ES-I3 (cell line): ENCODE data around the gene NRBF2.
"Not testable (repeated sequence)": the region's sequence is repeated elsewhere in the genome, so short reads cannot be mapped to it uniquely, and the experiment has no call there.

ENCODE experiments used
- H3K36me3 ChIP-seq: 2 replicates; pipeline ENCODE4 v1.6.1; 2013; ENCODE audit warnings: mild to moderate bottlenecking, low read length, control low read depth, moderate library complexity; ENCODE audit not compliant: insufficient read depth
- H3K4me1 ChIP-seq: 2 replicates; pipeline ENCODE4 v1.6.1; 2013; ENCODE audit warnings: mild to moderate bottlenecking, control low read depth, low read length; ENCODE audit not compliant: insufficient read depth
- H3K9ac ChIP-seq: 2 replicates; pipeline ENCODE4 v1.6.1; 2013; ENCODE audit warnings: low read depth, mild to moderate bottlenecking, low read length, moderate library complexity
- H3K9me3 ChIP-seq: 2 replicates; pipeline ENCODE4 v1.6.1; 2013; ENCODE audit warnings: mild to moderate bottlenecking, low read length, moderate library complexity; ENCODE audit not compliant: control insufficient read depth, insufficient read depth

The NRBF2 gene

DNA sequence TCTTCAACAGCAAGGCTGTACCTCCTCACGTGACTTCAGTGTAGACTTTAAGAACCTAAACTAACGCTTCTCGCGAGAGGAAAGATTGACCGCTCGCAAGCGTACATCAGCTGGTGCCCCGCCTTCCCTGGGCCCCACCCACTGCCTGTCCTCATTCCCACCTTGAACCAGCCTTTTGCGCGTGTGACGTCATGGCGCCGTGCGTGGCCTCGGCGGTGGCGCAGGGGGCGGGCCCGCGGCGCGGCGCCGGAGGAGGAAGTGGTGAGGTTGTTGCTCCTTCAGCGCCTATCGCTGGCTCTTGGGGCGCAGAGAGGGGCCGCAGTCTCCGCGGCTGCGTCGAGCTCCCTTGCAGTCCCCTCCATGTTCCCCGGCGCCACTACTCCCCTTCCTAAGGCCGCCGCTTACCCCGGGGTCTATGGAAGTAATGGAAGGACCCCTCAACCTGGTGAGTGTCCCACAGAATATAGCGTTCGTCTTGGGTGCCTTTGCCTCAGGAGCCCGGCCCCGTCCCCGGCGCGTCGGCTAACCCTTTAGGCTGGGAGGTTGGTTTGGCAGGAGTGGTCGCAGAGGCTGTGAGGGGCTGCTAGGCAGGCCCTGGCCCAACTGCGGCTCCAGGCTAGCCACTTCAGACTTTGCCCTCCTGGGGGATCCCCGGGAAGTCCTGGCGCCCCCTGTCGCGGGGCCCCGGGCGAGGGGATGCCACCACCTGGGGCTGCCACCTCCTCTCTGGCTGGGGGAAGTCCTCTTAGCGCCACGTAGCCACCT, at the start of gene NRBF2:
Gene NRBF2 (plus strand): TSS at position 273 of the 765 bp plus-strand sequence. CDS start 143 bp downstream, at position 416.
- Histone ChIP-seq H3K4me1 (no peaks in the 10 kb centered on the region), H3K36me3 (no peaks in the 10 kb centered on the region), H3K9ac (peak within 1 kb of the TSS; percentile 87), H3K9me3 (no peaks in the 10 kb centered on the region; the same call in 1 of the 2 replicates)

DNA sequence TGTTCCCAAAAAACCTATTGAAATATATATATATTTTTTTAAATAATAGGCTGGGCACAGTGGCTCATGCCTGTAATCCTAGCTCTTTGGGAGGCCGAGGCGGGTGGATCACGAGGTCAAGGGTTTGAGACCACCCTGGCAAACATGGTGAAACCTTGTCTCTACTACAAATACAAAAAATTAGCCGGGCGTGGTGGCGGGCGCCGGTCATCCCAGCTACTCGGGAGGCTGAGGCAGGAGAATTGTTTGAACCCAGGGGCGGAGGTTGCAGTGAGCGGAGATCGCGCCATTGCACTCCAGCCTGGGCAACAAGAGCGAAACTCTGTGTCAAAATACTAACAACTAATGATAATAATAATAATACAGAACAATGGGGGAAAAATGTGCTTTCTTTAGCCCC, 49.7 kb upstream of the NRBF2 start:
- not testable (repeated sequence) for H3K9me3 ChIP-seq, H3K4me1 ChIP-seq, H3K9ac ChIP-seq, H3K36me3 ChIP-seq

DNA sequence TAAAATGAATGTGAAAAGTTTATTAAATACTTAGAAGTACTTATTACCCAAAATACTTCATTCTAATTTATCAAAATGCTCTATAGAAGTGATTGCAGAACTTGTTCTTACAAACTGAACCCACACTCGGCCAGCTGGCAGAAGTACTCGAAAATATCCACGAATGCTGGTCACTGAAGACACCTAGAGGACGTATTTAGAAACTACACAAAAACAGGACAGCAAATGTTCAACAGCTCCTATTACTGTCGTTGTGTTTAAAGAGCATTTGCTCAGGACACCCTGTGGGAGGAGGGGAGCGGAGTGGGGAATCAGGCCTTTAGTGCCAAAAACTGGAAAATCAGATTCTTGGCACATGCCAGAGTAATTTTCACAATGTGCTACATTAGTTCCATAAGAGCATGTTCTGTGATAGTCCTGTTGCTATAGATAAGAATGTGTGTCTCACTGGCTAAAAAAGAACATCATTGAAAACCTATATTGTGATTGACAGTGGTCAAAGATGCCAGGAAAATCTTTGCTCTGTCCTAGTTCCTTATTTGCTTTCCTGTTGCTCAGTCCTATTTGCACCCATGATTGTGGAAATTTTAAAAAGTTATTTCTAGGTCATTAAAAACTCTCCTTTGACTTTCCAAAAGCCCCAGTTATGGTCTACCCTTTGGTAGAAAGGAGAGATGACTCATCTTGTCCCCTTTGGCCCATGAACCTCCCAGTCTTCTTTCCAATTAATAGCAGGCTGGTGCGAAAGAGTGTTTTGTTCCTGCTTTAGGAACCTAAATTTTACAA, 49.0 kb upstream of the NRBF2 start:
- no peaks in the 10 kb centered on the region for H3K36me3 ChIP-seq
- H3K9me3 ChIP-seq = no peaks in the 10 kb centered on the region
- no peaks in the 10 kb centered on the region for H3K4me1 ChIP-seq
- no peak overlapping the region for H3K9ac ChIP-seq

DNA sequence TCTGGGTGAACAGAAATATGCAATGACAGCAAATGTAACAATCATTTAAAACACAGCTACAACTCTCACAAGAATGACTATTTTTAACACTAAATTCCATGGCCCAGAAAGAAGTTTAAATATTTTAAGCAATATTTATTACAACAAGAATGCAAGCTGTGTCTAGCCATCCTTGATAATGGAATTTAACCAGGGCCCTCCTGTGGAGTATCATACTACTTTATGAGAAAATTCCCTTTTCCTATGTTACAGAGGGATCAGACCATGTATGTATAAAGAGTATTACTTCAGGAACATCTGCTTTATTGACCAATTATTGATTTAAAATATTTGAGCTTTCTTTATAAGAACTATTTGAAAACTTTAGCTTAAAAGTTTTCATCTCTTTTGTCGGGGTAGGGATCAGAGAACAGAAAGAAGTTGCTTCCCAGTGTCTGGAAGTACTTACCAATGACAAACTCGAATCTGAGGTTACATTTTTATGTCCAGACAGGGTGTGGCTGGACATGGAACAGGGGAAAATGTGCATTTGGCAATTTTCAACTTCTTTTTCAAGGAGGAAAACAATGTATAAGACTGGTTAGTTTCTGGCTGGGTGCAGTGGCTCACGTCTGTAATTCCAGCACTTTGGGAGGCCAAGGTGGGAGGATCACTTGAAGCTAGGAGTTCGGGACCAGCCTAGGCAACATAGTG, 48.3 kb upstream of the NRBF2 start:
- Histone ChIP-seq H3K9ac (no peak overlapping the region), H3K4me1 (no peaks in the 10 kb centered on the region), H3K36me3 (no peaks in the 10 kb centered on the region), H3K9me3 (no peaks in the 10 kb centered on the region)

DNA sequence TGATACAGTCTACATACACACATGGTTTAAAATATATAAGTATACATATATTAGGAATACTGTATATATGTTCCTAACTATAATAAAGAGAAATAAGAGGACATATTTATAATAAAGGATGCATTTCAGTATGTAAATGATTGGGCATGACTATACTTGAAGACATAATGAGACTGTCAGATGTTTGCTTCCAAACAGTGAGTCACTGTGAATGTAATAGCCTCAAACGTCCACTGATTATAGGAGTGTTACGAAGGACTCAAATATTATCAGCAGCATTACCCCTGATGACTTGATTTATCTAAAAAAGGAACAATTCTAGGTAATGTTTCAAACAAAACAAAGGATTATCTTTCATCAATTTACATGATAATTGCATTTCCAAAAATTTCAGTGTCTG, 39.9 kb upstream of the NRBF2 start:
- Histone ChIP-seq H3K9me3 (no peaks in the 10 kb centered on the region), H3K4me1 (no peaks in the 10 kb centered on the region), H3K36me3 (no peaks in the 10 kb centered on the region), H3K9ac (no peak overlapping the region)

DNA sequence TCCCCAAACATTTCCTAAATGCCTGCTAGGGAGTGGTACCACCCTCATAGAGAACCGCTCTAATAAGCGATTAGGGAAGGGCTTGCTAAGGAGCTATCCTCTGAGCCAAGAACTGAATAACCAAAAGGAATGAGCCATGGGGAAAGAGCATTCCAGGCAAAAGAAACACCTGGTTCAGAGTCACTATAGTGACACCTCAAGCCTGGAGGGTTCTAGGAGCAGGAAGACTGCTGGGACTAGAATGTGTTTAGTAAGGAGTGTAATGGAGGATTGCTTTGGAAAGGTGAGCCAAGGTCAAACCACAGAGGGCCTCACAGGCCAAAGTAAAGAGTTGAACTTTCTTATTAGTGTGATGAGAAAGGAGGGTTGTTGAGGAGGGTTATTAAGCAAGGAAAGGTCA, 38.7 kb upstream of the NRBF2 start:
- H3K9me3 ChIP-seq = no peaks in the 10 kb centered on the region
- H3K36me3 ChIP-seq = no peaks in the 10 kb centered on the region
- no peaks in the 10 kb centered on the region for H3K4me1 ChIP-seq
- H3K9ac ChIP-seq = no peak overlapping the region

DNA sequence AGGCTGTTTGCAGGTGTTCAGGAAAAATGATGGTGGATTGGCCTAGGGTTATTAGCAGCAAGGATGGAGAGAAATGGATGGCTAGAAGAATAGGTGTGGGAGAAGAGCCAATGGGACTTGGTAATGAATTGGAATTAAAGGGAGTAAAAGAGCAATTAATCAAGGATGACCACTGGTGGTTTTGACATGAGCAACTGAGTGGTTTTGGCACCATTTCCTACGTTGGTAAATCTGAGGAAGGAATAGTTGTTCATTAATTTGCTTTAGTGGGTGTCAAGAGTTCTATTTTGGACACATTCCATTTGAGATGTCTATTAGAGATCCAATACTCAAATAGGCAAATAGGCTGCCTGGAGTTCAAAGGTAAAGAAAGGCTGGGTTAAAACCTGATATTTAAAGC, 38.2 kb upstream of the NRBF2 start:
- H3K4me1 ChIP-seq = no peaks in the 10 kb centered on the region
- H3K9ac ChIP-seq = no peak overlapping the region
- H3K9me3 ChIP-seq = no peaks in the 10 kb centered on the region
- H3K36me3 ChIP-seq = no peaks in the 10 kb centered on the region

DNA sequence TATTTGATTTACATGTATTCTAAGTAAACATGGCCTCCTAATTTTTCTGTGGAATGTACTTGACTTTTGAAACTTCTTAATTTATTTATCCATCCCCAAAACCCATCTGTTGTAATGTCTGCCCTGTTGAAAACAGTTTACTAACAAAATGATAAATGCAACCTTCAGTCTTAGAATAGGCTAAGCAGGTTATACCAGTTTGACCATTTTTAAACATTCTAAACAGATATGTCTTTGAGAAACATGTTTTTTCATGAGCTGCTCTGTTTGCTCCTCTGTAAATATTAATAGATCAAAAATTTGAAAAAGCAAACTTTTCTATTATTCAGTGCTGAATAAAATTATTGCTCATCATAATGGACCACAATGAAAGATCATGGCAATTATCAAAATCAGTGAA, 33.4 kb upstream of the NRBF2 start:
- Histone ChIP-seq H3K4me1 (no peaks in the 10 kb centered on the region), H3K9ac (no peak overlapping the region), H3K9me3 (no peaks in the 10 kb centered on the region)

DNA sequence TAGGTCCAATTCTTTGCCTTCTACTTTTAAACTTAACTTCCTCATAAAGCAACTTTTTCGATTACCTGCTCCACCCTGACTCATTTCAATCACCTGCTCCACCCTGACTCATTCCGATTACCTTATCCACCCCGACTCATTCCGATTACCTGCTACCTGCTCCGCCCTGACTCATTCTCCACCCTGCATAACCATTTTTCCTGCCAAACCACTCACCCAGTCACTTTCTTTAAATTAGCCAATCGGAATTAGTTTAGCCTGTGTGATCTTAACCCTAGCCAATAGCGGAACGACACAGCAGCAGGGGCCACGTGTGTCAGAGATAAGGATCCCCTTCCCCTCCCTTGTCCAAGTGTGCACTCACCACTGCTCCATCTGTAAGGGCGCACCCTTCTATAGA, 32.0 kb upstream of the NRBF2 start:
- H3K4me1 ChIP-seq = not testable (repeated sequence)

More for the DNA sequence above, 33.4 kb upstream of the NRBF2 start:
- no peaks in the 10 kb centered on the region for H3K36me3 ChIP-seq

DNA sequence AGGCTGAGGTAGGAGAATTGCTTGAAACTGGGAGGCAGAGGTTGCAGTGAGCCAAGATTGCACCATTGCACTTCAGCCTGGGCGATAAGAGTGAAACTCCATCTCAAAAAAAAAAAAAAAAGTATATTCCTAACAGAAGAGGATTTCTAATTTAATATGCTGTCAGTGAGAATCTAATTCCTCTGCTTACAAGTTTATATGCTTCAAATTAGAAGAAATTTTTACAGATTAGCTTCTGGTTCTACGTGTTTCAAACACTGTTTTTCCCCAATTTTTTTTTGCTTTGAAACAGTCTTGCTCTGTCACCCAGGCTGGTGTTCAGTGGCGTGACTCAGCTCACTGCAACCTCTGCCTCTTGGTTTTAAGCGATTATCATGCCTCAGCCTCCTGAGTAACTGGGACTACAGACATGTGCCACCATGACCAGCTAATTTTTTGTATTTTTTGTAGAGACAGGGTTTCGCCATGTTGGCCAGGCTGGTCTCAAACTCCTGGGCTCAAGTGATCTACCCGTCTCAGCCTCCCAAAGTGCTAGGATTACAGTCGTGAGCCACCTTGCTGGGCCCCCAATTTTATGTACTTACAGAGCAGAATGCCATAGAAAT, 30.7 kb upstream of the NRBF2 start:
- H3K4me1 ChIP-seq, H3K9ac ChIP-seq, H3K36me3 ChIP-seq, H3K9me3 ChIP-seq: not testable (repeated sequence)

More for the DNA sequence above, 32.0 kb upstream of the NRBF2 start:
- not testable (repeated sequence) for H3K36me3 ChIP-seq, H3K9me3 ChIP-seq, H3K9ac ChIP-seq

DNA sequence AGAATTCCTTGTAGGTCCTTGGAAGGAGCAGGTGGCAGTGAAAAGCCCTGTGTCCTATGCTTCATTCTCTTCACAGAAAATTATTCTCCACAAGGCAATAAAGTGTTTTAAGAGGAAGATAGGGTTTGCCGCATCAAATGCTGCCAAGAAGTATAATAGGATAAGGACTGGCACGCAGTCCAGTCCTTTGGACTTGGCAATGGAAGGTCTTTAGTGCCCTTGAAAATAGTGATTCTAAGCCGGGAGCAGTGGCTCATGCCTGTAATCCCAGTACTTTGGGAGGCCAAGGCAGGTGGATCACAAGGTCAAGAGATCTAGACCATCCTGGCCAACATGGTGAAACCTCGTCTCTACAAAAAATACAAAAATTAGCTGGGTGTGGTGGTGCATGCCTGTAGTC, 29.9 kb upstream of the NRBF2 start:
- H3K9ac ChIP-seq, H3K9me3 ChIP-seq, H3K4me1 ChIP-seq, H3K36me3 ChIP-seq: not testable (repeated sequence)

DNA sequence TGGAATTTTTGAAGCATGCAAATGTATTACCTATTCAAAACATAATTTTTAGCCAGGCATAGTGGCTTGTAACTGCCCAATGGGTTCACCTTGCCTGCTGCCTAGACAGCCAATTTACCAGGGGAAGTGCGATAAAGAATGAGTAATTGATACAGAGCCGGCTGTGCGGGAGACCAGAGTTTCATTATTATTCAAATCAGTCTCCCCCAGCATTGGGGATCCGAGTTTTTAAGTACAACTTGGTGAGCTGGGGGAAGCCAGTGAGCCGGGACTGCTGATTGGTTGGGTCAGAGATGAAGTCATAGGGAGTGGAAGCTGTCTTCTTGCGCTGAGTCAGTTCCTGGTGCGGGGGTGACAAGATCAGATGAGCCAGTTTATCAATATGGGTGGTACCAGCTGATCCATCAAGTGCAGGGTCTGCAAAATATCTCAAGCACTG, 29.1 kb upstream of the NRBF2 start:
- Histone ChIP-seq H3K9ac (no peak overlapping the region), H3K9me3 (no peaks in the 10 kb centered on the region), H3K4me1 (peaks cover 9% of the 10 kb centered on the region)

DNA sequence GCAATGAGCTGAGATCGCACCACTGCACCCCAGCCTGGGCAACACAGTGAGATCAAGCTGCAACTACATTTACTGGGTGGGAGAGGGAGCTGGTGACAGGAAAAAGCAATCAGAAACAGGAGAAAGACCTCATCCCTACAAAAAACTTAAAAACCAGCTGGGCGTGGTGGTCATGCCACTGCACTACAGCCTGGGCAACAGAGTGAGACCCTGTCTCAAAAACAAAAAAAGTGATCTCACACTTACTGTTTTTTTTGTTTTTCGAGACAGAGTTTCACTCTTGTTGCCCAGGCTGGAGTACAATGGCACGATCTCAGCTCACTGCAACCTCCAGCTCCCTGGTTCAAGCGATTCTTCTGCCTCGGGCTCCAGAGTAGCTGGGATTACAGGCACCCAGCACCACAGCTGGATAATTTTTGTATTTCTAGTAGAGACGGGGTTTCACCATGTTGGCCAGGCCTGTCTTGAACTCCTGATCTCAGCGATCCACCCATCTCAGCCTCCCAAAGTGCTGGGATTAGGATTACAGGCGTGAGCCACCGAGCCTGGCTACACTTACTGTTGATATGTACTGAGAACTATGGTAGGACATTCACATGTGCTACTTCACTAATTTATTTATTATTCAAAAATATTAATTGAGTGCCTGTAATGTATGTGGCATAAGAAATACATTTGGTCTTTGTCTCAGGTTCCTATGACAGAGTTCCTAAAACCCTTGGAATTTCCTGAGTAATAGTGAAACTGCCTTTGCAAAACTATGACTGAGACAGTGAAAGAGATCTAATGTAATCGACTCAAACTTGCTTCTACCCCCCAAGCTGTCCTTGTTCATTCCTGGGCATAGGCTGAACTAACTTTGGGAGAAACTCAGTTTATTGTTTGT, 27.7 kb upstream of the NRBF2 start:
- Histone ChIP-seq H3K4me1 (peaks cover 9% of the 10 kb centered on the region), H3K9ac (no peak overlapping the region), H3K36me3 (no peaks in the 10 kb centered on the region), H3K9me3 (no peaks in the 10 kb centered on the region)

More for the DNA sequence above, 29.1 kb upstream of the NRBF2 start:
- H3K36me3 ChIP-seq = no peaks in the 10 kb centered on the region
